GM12878 (cell line): Measurements from ENCODE around the gene YBX3.

Experiments
- BRCA1 ChIP-seq: IDR thresholded peaks from 2 replicates; pipeline ENCODE4 v1.6.1; 2011; ENCODE audit warnings: low read depth, low read length, improper control_type of control experiment
- EP300 ChIP-seq, 2 experiments: fragments of 150-350 bp in 1 of 2; IDR thresholded peaks; 2 replicates each; pipeline ENCODE4 v1.6.1; 2011 to 2012; ENCODE audit warnings: low read depth in 2 of 2, low read length in 2 of 2, borderline replicate concordance in 1 of 2, improper control_type of control experiment in 1 of 2, inconsistent platforms in 1 of 2; ENCODE audit not compliant: control insufficient read depth in 1 of 2
- EZH2 ChIP-seq: IDR thresholded peaks from 2 replicates; pipeline ENCODE4 v1.6.1; 2012; ENCODE audit warnings: low read depth, mild to moderate bottlenecking, control low read depth, inconsistent platforms, low read length, borderline replicate concordance; ENCODE audit not compliant: control insufficient read depth
- POLR2A ChIP-seq: IDR thresholded peaks from 2 replicates; pipeline ENCODE4 v1.6.1; 2011; ENCODE audit warnings: low read depth, mild to moderate bottlenecking, low read length
- ZBTB4 ChIP-seq: fragments of 450-650 bp; formaldehyde crosslinking; IDR thresholded peaks from 2 replicates; pipeline ENCODE4 v1.4.0; 2022; ENCODE audit warnings: mild to moderate bottlenecking, moderate library complexity
- ZNF207 ChIP-seq: fragments of 450-650 bp; IDR thresholded peaks from 2 replicates; pipeline ENCODE4 v1.6.1; 2014; ENCODE audit warnings: antibody characterized with exemption, mild to moderate bottlenecking, borderline replicate concordance
- ZNF274 ChIP-seq: IDR thresholded peaks from one replicate; pipeline ENCODE4 v1.8.0; 2011; ENCODE audit not compliant: insufficient read length, insufficient read depth
- TF ChIP-seq, protein P1 (sequence below), 3 experiments: IDR thresholded peaks in 2 of 3; conservative IDR thresholded peaks in 1 of 3; 2 replicates each; pipeline ENCODE4 v1.5.1; 2011; ENCODE audit warnings: low read depth in 3 of 3, low read length in 3 of 3, mild to moderate bottlenecking in 3 of 3, control low read depth in 2 of 3, moderate library complexity in 2 of 3, inconsistent platforms in 1 of 3, mixed read lengths in 1 of 3; ENCODE audit not compliant: control insufficient read depth in 2 of 3, insufficient read depth in 1 of 3; ENCODE audit errors: extremely low read depth in 1 of 3
- TF ChIP-seq, protein P2 (sequence below): IDR thresholded peaks from 2 replicates; pipeline ENCODE4 v1.6.1; 2012; ENCODE audit warnings: low read length, inconsistent platforms
- TF ChIP-seq, protein P3 (sequence below): fragments of 450-650 bp; IDR thresholded peaks from 2 replicates; pipeline ENCODE4 v1.6.1; 2017; ENCODE audit warnings: antibody characterized with exemption, mild to moderate bottlenecking, moderate library complexity
- TF ChIP-seq, protein P4 (sequence below): fragments of 450-650 bp; IDR thresholded peaks from 2 replicates; pipeline ENCODE4 v1.6.1; 2018; ENCODE audit warnings: borderline replicate concordance, mild to moderate bottlenecking; ENCODE audit not compliant: partially characterized antibody

GRCh38 chr12:10722905-10723746 lies at the start of gene YBX3:
- TF ChIP-seq, protein P1, sequence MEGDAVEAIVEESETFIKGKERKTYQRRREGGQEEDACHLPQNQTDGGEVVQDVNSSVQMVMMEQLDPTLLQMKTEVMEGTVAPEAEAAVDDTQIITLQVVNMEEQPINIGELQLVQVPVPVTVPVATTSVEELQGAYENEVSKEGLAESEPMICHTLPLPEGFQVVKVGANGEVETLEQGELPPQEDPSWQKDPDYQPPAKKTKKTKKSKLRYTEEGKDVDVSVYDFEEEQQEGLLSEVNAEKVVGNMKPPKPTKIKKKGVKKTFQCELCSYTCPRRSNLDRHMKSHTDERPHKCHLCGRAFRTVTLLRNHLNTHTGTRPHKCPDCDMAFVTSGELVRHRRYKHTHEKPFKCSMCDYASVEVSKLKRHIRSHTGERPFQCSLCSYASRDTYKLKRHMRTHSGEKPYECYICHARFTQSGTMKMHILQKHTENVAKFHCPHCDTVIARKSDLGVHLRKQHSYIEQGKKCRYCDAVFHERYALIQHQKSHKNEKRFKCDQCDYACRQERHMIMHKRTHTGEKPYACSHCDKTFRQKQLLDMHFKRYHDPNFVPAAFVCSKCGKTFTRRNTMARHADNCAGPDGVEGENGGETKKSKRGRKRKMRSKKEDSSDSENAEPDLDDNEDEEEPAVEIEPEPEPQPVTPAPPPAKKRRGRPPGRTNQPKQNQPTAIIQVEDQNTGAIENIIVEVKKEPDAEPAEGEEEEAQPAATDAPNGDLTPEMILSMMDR (IDR thresholded peaks at IDR 0.05 in 2 of 3, conservative IDR thresholded peaks at IDR 0.05 in 1 of 3; ENCODE audit: control insufficient read depth in 2 of 3, extremely low read depth in 1 of 3, insufficient read depth in 1 of 3, low read depth in 3 of 3, low read length in 3 of 3) = no peak
- TF ChIP-seq, protein P2, sequence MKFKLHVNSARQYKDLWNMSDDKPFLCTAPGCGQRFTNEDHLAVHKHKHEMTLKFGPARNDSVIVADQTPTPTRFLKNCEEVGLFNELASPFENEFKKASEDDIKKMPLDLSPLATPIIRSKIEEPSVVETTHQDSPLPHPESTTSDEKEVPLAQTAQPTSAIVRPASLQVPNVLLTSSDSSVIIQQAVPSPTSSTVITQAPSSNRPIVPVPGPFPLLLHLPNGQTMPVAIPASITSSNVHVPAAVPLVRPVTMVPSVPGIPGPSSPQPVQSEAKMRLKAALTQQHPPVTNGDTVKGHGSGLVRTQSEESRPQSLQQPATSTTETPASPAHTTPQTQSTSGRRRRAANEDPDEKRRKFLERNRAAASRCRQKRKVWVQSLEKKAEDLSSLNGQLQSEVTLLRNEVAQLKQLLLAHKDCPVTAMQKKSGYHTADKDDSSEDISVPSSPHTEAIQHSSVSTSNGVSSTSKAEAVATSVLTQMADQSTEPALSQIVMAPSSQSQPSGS = no peak
- TF ChIP-seq POLR2A (peak; percentile 69; the same call in 1 of the 2 replicates), ZBTB4 (CRISPR knock-in tag) (no peak), EZH2 (no peak), EP300 (IDR thresholded peaks at IDR 0.05; ENCODE audit: borderline replicate concordance in 1 of 2, control insufficient read depth in 1 of 2, low read depth in 2 of 2, low read length in 2 of 2) (no peak), BRCA1 (no peak), ZNF274 (no peak), ZNF207 (no peak)
- TF ChIP-seq, protein P3, sequence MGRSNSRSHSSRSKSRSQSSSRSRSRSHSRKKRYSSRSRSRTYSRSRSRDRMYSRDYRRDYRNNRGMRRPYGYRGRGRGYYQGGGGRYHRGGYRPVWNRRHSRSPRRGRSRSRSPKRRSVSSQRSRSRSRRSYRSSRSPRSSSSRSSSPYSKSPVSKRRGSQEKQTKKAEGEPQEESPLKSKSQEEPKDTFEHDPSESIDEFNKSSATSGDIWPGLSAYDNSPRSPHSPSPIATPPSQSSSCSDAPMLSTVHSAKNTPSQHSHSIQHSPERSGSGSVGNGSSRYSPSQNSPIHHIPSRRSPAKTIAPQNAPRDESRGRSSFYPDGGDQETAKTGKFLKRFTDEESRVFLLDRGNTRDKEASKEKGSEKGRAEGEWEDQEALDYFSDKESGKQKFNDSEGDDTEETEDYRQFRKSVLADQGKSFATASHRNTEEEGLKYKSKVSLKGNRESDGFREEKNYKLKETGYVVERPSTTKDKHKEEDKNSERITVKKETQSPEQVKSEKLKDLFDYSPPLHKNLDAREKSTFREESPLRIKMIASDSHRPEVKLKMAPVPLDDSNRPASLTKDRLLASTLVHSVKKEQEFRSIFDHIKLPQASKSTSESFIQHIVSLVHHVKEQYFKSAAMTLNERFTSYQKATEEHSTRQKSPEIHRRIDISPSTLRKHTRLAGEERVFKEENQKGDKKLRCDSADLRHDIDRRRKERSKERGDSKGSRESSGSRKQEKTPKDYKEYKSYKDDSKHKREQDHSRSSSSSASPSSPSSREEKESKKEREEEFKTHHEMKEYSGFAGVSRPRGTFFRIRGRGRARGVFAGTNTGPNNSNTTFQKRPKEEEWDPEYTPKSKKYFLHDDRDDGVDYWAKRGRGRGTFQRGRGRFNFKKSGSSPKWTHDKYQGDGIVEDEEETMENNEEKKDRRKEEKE = no peak
- TF ChIP-seq, protein P4, sequence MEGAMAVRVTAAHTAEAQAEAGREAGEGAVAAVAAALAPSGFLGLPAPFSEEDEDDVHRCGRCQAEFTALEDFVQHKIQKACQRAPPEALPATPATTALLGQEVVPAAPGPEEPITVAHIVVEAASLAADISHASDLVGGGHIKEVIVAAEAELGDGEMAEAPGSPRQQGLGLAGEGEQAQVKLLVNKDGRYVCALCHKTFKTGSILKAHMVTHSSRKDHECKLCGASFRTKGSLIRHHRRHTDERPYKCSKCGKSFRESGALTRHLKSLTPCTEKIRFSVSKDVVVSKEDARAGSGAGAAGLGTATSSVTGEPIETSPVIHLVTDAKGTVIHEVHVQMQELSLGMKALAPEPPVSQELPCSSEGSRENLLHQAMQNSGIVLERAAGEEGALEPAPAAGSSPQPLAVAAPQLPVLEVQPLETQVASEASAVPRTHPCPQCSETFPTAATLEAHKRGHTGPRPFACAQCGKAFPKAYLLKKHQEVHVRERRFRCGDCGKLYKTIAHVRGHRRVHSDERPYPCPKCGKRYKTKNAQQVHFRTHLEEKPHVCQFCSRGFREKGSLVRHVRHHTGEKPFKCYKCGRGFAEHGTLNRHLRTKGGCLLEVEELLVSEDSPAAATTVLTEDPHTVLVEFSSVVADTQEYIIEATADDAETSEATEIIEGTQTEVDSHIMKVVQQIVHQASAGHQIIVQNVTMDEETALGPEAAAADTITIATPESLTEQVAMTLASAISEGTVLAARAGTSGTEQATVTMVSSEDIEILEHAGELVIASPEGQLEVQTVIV = no peak
